HCT116 (cell line): ENCODE measurements around the gene ATXN2. TPM values are rescaled to one million over a fixed set of nuclear protein-coding genes. Genes with fewer than 3 reads are reported as not detected.

Experiments used
- ATAC-seq: fragments of 200-7000 bp; cut with Tn5 transposase; 2 replicates; pipeline ENCODE4 v1.9.1; 2020; ENCODE audit warnings: mild to moderate bottlenecking, moderate library complexity
- BruUV-seq: library from RNA; stranded (reverse); fragments of 400-500 nt; replicated peaks from 2 replicates; lab custom pipeline; 2021; lab: Mats Ljungman, UMichigan
- CTCF ChIA-PET: fragments of 300-600 bp; sonication (Branson Sonifier 250); formaldehyde crosslinking; loops from one replicate; lab custom pipeline; 2021; ENCODE audit warnings: antibody characterized with exemption; lab: Charles Lee
- POLR2A ChIA-PET: fragments of 300-600, 350-600 bp; sonication (Branson Sonifier 250); formaldehyde crosslinking; loops from one replicate; lab custom pipeline; 2021; ENCODE audit warnings: antibody characterized with exemption; lab: Charles Lee
- RAD21 ChIA-PET, 2 experiments: fragments of 300-600 bp; sonication (Branson Sonifier 250); formaldehyde crosslinking; loops; one replicate each; lab custom pipeline; 2023; ENCODE audit warnings: low total read pairs in 2 of 2; ENCODE audit not compliant: uncharacterized antibody in 2 of 2, unreplicated experiment in 2 of 2, low non-redundant PET in 1 of 2; lab: Charles Lee
- DNase-seq: peaks from one replicate; pipeline ENCODE4 v3.0.0-alpha.2; 2010; ENCODE audit warnings: low read depth, low spot score
- H2AFZ ChIP-seq: fragments of 200-600 bp; shearing (Covaris generic), sonication (generic); 2 replicates; pipeline ENCODE4 v1.6.1; 2017; ENCODE audit warnings: low read depth, mixed run types, mixed read lengths, antibody characterized with exemption, low read length; ENCODE audit not compliant: poor library complexity, severe bottlenecking
- H3K27ac ChIP-seq: 2 replicates; pipeline ENCODE4 v1.5.1; 2012; ENCODE audit warnings: low read depth, low read length
- H3K27me3 ChIP-seq: fragments of 200-600 bp; sonication (generic); 2 replicates; pipeline ENCODE4 v1.6.1; 2016; ENCODE audit warnings: mixed run types, low read length, mixed read lengths; ENCODE audit not compliant: insufficient read depth
- H3K36me3 ChIP-seq, 2 experiments: fragments of 200-500 bp in 1 of 2; fragments of 200-600 bp in 1 of 2; sonication (Bioruptor generic) in 1 of 2; sonication (generic) in 1 of 2; 2 replicates each; pipeline versions ENCODE4 v1.5.1 to v1.6.1; 2014 to 2016; ENCODE audit warnings: low read length in 2 of 2, inconsistent platforms in 1 of 2, mixed read lengths in 1 of 2, mixed run types in 1 of 2; ENCODE audit not compliant: insufficient read depth in 2 of 2, control insufficient read depth in 1 of 2
- H3K4me1 ChIP-seq, 2 experiments: fragments of 200-600 bp in 1 of 2; sonication (generic) in 1 of 2; 2 replicates each; pipeline versions ENCODE4 v1.5.1 to v1.6.1; 2012 to 2017; ENCODE audit warnings: low read length in 2 of 2, inconsistent platforms in 1 of 2, mild to moderate bottlenecking in 1 of 2, mixed read lengths in 1 of 2, mixed run types in 1 of 2, moderate library complexity in 1 of 2; ENCODE audit not compliant: insufficient read depth in 2 of 2, control insufficient read depth in 1 of 2
- H3K4me2 ChIP-seq: fragments of 200-600 bp; sonication (generic); 2 replicates; pipeline ENCODE4 v1.6.1; 2017; ENCODE audit warnings: mixed run types, low read length, mixed read lengths
- H3K4me3 ChIP-seq, 2 experiments: fragments of 200-600 bp in 1 of 2; sonication (generic) in 1 of 2; replicated peaks in 1 of 2; 2 replicates each; pipeline ENCODE4 v1.5.1; 2011 to 2016; ENCODE audit warnings: low read length in 2 of 2, control low read depth in 1 of 2, low read depth in 1 of 2, mild to moderate bottlenecking in 1 of 2, mixed read lengths in 1 of 2, mixed run types in 1 of 2
- H3K79me2 ChIP-seq: fragments of 200-600 bp; sonication (generic); 2 replicates; pipeline ENCODE4 v1.6.1; 2017; ENCODE audit warnings: mild to moderate bottlenecking, mixed run types, low read length, moderate library complexity, mixed read lengths; ENCODE audit not compliant: insufficient read depth
- H3K9ac ChIP-seq: fragments of 200-600 bp; sonication (generic); 2 replicates; pipeline ENCODE4 v1.6.1; 2016; ENCODE audit warnings: low read length, mixed read lengths
- H3K9me2 ChIP-seq: fragments of 200-600 bp; sonication (generic), shearing (Covaris generic); 2 replicates; pipeline ENCODE4 v1.6.1; 2017; ENCODE audit warnings: mixed run types, mild to moderate bottlenecking, moderate library complexity; ENCODE audit not compliant: insufficient read depth
- H3K9me3 ChIP-seq, 2 experiments: fragments of 200-500 bp in 1 of 2; fragments of 200-600 bp in 1 of 2; sonication (Bioruptor generic) in 1 of 2; sonication (generic) in 1 of 2; 2 replicates each; pipeline ENCODE4 v1.6.1; 2014 to 2017; ENCODE audit warnings: low read length in 2 of 2, mixed read lengths in 2 of 2, inconsistent platforms in 1 of 2, low read depth in 1 of 2, mild to moderate bottlenecking in 1 of 2, mixed run types in 1 of 2, moderate library complexity in 1 of 2; ENCODE audit not compliant: control insufficient read depth in 1 of 2, insufficient read depth in 1 of 2
- H4K20me1 ChIP-seq: fragments of 200-600 bp; sonication (generic), shearing (Covaris generic); 2 replicates; pipeline ENCODE4 v1.6.1; 2017; ENCODE audit warnings: mixed run types, mild to moderate bottlenecking, moderate library complexity; ENCODE audit not compliant: insufficient read depth
- EGR1 ChIP-seq: IDR thresholded peaks from 2 replicates; pipeline ENCODE4 v1.6.1; 2012; ENCODE audit warnings: low read depth
- EZH2 ChIP-seq: fragments of 200-600 bp; sonication (generic); IDR thresholded peaks from 2 replicates; pipeline ENCODE4 v1.6.1; 2017; ENCODE audit warnings: antibody characterized with exemption, mixed run types
- FOSL1 ChIP-seq: IDR thresholded peaks from 2 replicates; pipeline ENCODE4 v1.6.1; 2012; ENCODE audit warnings: low read depth
- JUND ChIP-seq: IDR thresholded peaks from 2 replicates; pipeline ENCODE4 v1.6.1; 2012
- MAX ChIP-seq: IDR thresholded peaks from 2 replicates; pipeline ENCODE4 v1.6.1; 2012
- POLR2A ChIP-seq: IDR thresholded peaks from 2 replicates; pipeline ENCODE4 v1.7.0; 2011; ENCODE audit warnings: borderline replicate concordance; ENCODE audit not compliant: insufficient read depth, insufficient read length; ENCODE audit errors: extremely low read depth
- SIN3A ChIP-seq: IDR thresholded peaks from 2 replicates; pipeline ENCODE4 v1.6.1; 2012; ENCODE audit warnings: low read depth
- SP1 ChIP-seq: IDR thresholded peaks from 2 replicates; pipeline ENCODE4 v1.6.1; 2012; ENCODE audit warnings: low read depth
- ZFX ChIP-seq: fragments of 450-650 bp; IDR thresholded peaks from 2 replicates; pipeline ENCODE4 v1.6.1; 2017
- intact Hi-C: fragments of 100-400 bp; cut with micrococcal nuclease; formaldehyde crosslinking; loops from 2 replicates; pipeline ENCODE4 v1.10.0; 2022
- total RNA-seq: library from RNA; stranded (reverse); gene quantifications from one replicate; pipeline ENCODE4 v1.2.1, GENCODE V29; 2021; ENCODE audit not compliant: unreplicated experiment
- TF ChIP-seq, protein P1 (sequence below), 3 experiments: fragments of 200-600 bp in 1 of 3; sonication (generic) in 1 of 3; IDR thresholded peaks in 2 of 3; conservative IDR thresholded peaks in 1 of 3; 2 replicates each; pipeline ENCODE4 v1.5.1; 2012 to 2017; ENCODE audit warnings: low read depth in 2 of 3, low read length in 2 of 3, antibody characterized with exemption in 1 of 3, borderline replicate concordance in 1 of 3, control low read depth in 1 of 3, mild to moderate bottlenecking in 1 of 3, mixed read lengths in 1 of 3, mixed run types in 1 of 3, moderate library complexity in 1 of 3; ENCODE audit not compliant: insufficient read depth in 1 of 3
- TF ChIP-seq, protein P2 (sequence below): IDR thresholded peaks from 2 replicates; pipeline ENCODE4 v1.6.1; 2012; ENCODE audit warnings: low read depth
- TF ChIP-seq, protein P3 (sequence below): IDR thresholded peaks from 2 replicates; pipeline ENCODE4 v1.6.1; 2011; ENCODE audit warnings: mild to moderate bottlenecking, low read length, moderate library complexity; ENCODE audit not compliant: insufficient replicate concordance; ENCODE audit errors: extremely low read depth
- TF ChIP-seq, protein P4 (sequence below): IDR thresholded peaks from 2 replicates; pipeline ENCODE4 v1.6.1; 2012

The ATXN2 gene
- total RNA-seq, 1 experiment from 2014 or later, result 72.7 TPM

DNA sequence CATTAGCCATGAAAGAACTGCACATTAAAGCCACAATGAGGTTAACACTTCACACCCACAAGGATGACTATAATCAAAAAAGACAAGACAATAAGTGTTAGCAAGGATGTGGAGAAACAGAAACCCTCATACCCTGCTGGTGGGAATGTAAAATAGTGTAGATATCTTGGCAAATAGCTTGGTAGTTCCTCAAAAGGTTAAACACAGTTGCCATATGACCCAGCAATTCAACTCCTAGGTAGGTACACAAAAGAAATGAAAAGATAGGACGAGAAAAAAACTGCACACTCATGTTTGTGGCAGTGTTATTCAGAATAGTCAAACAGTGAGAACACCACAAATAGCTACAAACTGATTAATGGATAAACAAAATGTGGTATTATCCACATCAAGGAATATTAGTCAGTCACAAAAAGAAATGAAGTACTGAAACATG is 93.5 kb downstream of the ATXN2 start:
- ChIA-PET RAD21 (no interaction called here), POLR2A (interaction anchor here (0.6 kb wide), 1 partner anchor 27 kb away, joined by 3 read pairs; no protein-coding TSS in a partner anchor), CTCF (no interaction called here)
- Histone ChIP-seq H3K4me2 (no peak overlapping the region), H3K4me1 (no peaks in the 10 kb centered on the region), H3K79me2 (no peaks in the 10 kb centered on the region), H3K27me3 (no peaks in the 10 kb centered on the region), H2AFZ (no peak overlapping the region), H3K4me3 (no peak overlapping the region), H4K20me1 (no peaks in the 10 kb centered on the region; the same call in 1 of the 2 replicates), H3K9me2 (no peaks in the 10 kb centered on the region), H3K27ac (no peak overlapping the region), H3K9me3 (no peaks in the 10 kb centered on the region), H3K9ac (no peak overlapping the region), H3K36me3 (peaks cover 20 to 29% of the 10 kb centered on the region in 2 experiments)
- no peak for DNase-seq
- intact Hi-C loops, result no loop called here
- no peak for ATAC-seq
- no TSS peak for BruUV-seq
- no peak for TF ChIP-seq EGR1
- TF ChIP-seq, protein P1, sequence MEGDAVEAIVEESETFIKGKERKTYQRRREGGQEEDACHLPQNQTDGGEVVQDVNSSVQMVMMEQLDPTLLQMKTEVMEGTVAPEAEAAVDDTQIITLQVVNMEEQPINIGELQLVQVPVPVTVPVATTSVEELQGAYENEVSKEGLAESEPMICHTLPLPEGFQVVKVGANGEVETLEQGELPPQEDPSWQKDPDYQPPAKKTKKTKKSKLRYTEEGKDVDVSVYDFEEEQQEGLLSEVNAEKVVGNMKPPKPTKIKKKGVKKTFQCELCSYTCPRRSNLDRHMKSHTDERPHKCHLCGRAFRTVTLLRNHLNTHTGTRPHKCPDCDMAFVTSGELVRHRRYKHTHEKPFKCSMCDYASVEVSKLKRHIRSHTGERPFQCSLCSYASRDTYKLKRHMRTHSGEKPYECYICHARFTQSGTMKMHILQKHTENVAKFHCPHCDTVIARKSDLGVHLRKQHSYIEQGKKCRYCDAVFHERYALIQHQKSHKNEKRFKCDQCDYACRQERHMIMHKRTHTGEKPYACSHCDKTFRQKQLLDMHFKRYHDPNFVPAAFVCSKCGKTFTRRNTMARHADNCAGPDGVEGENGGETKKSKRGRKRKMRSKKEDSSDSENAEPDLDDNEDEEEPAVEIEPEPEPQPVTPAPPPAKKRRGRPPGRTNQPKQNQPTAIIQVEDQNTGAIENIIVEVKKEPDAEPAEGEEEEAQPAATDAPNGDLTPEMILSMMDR (IDR thresholded peaks at IDR 0.05 in 2 of 3, conservative IDR thresholded peaks at IDR 0.05 in 1 of 3; ENCODE audit: borderline replicate concordance in 1 of 3, insufficient read depth in 1 of 3, low read depth in 2 of 3, low read length in 2 of 3), result peak in 2 of 3 experiments; percentile 8 to 20; a peak in 1 of 6 replicates

- peaks cover 4% of the 10 kb centered on the region; the same call in 1 of the 2 replicates for H3K79me2 ChIP-seq
- intact Hi-C loops, result no loop called here
- H3K27ac ChIP-seq, result no peak overlapping the region
- no peaks in the 10 kb centered on the region for H3K9me2 ChIP-seq
- no peak overlapping the region for H3K4me3 ChIP-seq
- no peaks in the 10 kb centered on the region for H3K27me3 ChIP-seq
- peaks cover 19 to 21% of the 10 kb centered on the region in 2 experiments for H3K36me3 ChIP-seq
- ATAC-seq, result no peak
- no TSS peak for BruUV-seq
- no peaks in the 10 kb centered on the region for H3K9me3 ChIP-seq
- CTCF ChIA-PET, result no interaction called here
- H3K4me1 ChIP-seq, result no peaks in the 10 kb centered on the region
- POLR2A ChIA-PET, result interaction anchor here (0.5 kb wide), 1 partner anchor 570 kb away, joined by 3 read pairs; no protein-coding TSS in a partner anchor
- H2AFZ ChIP-seq, result no peak overlapping the region
- RAD21 ChIA-PET, result no interaction called here
- H4K20me1 ChIP-seq, result no peaks in the 10 kb centered on the region
- DNase-seq, result no peak
- no peak overlapping the region for H3K9ac ChIP-seq
- H3K4me2 ChIP-seq, result no peak overlapping the region
- TF ChIP-seq, protein P2, sequence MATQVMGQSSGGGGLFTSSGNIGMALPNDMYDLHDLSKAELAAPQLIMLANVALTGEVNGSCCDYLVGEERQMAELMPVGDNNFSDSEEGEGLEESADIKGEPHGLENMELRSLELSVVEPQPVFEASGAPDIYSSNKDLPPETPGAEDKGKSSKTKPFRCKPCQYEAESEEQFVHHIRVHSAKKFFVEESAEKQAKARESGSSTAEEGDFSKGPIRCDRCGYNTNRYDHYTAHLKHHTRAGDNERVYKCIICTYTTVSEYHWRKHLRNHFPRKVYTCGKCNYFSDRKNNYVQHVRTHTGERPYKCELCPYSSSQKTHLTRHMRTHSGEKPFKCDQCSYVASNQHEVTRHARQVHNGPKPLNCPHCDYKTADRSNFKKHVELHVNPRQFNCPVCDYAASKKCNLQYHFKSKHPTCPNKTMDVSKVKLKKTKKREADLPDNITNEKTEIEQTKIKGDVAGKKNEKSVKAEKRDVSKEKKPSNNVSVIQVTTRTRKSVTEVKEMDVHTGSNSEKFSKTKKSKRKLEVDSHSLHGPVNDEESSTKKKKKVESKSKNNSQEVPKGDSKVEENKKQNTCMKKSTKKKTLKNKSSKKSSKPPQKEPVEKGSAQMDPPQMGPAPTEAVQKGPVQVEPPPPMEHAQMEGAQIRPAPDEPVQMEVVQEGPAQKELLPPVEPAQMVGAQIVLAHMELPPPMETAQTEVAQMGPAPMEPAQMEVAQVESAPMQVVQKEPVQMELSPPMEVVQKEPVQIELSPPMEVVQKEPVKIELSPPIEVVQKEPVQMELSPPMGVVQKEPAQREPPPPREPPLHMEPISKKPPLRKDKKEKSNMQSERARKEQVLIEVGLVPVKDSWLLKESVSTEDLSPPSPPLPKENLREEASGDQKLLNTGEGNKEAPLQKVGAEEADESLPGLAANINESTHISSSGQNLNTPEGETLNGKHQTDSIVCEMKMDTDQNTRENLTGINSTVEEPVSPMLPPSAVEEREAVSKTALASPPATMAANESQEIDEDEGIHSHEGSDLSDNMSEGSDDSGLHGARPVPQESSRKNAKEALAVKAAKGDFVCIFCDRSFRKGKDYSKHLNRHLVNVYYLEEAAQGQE, result no peak
- no peak for TF ChIP-seq SP1
- TF ChIP-seq JUND, result no peak
- TF ChIP-seq, protein P3, sequence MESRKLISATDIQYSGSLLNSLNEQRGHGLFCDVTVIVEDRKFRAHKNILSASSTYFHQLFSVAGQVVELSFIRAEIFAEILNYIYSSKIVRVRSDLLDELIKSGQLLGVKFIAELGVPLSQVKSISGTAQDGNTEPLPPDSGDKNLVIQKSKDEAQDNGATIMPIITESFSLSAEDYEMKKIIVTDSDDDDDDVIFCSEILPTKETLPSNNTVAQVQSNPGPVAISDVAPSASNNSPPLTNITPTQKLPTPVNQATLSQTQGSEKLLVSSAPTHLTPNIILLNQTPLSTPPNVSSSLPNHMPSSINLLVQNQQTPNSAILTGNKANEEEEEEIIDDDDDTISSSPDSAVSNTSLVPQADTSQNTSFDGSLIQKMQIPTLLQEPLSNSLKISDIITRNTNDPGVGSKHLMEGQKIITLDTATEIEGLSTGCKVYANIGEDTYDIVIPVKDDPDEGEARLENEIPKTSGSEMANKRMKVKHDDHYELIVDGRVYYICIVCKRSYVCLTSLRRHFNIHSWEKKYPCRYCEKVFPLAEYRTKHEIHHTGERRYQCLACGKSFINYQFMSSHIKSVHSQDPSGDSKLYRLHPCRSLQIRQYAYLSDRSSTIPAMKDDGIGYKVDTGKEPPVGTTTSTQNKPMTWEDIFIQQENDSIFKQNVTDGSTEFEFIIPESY, result no peak
- no peak for TF ChIP-seq ZFX
- TF ChIP-seq MAX, result no peak
- TF ChIP-seq, protein P4, sequence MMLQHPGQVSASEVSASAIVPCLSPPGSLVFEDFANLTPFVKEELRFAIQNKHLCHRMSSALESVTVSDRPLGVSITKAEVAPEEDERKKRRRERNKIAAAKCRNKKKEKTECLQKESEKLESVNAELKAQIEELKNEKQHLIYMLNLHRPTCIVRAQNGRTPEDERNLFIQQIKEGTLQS, result no peak
- TF ChIP-seq FOSL1, result no peak
- no peak for TF ChIP-seq SIN3A
- no peak for TF ChIP-seq EZH2
- TF ChIP-seq POLR2A, result no peak
Measured at GRCh38 chr12:111503116-111503515, 96.0 kb downstream of the ATXN2 start.
